ENCODE results near the gene ATAD3B. TPM values are rescaled to one million over a fixed set of nuclear protein-coding genes. Genes with fewer than 3 reads are reported as not detected.

ATAD3B gene
- total RNA-seq, 1 experiment from 2014 or later = 62.9 TPM

GRCh38 chr1:1429671-1430073 lies 41.9 kb upstream of the ATAD3B start:
- ChIA-PET POLR2A (no interaction called here), RAD21 (ENCODE audit: low non-redundant PET in 1 of 2, low total read pairs in 2 of 2, uncharacterized antibody in 2 of 2, unreplicated experiment in 2 of 2) (no interaction called here), CTCF (interaction anchor here (1.8 kb wide), 1 partner anchor 12 kb away, joined by 7 read pairs; no protein-coding TSS in a partner anchor)
- Histone ChIP-seq H3K9ac (ENCODE audit: low read length) (no peak overlapping the region), H2AFZ (ENCODE audit: low read depth, low read length, poor library complexity, severe bottlenecking) (no peak overlapping the region), H3K4me1 (ENCODE audit: control insufficient read depth in 1 of 2, insufficient read depth in 2 of 2, low read length in 2 of 2) (peaks cover 44 to 63% of the 10 kb centered on the region in 2 experiments), H3K79me2 (ENCODE audit: insufficient read depth, low read length) (peaks cover 2% of the 10 kb centered on the region; the same call in 1 of the 2 replicates), H3K27me3 (ENCODE audit: insufficient read depth, low read length) (no peaks in the 10 kb centered on the region), H3K9me3 (ENCODE audit: control insufficient read depth in 1 of 2, insufficient read depth in 1 of 2, low read depth in 1 of 2, low read length in 2 of 2) (no peaks in the 10 kb centered on the region), H3K4me3 (replicated peaks in 1 of 2; ENCODE audit: low read depth in 1 of 2, low read length in 2 of 2) (no peak overlapping the region), H3K9me2 (ENCODE audit: insufficient read depth) (no peaks in the 10 kb centered on the region), H4K20me1 (ENCODE audit: insufficient read depth) (no peaks in the 10 kb centered on the region), H3K36me3 (ENCODE audit: control insufficient read depth in 1 of 2, insufficient read depth in 2 of 2, low read length in 2 of 2) (no peaks in the 10 kb centered on the region), H3K4me2 (ENCODE audit: low read length) (no peak overlapping the region), H3K27ac (ENCODE audit: low read depth, low read length) (no peak overlapping the region)
- intact Hi-C loops (cut with micrococcal nuclease) = no loop called here
- TF ChIP-seq POLR2AphosphoS5 (IDR thresholded peaks at IDR 0.05; ENCODE audit: low read depth, low read length) = 0 out of 2 replicates have a peak, but pooled peaks have one; percentile 14
- TF ChIP-seq POLR2A (IDR thresholded peaks at IDR 0.05; ENCODE audit: borderline replicate concordance, extremely low read depth, insufficient read depth, insufficient read length) = no peak
- ATAC-seq = no peak
- BruUV-seq (replicated peaks) = no TSS peak
- DNase-seq (ENCODE audit: low read depth, low spot score) = no peak

- ChIA-PET CTCF (interaction anchor here (1.8 kb wide), 1 partner anchor 11 kb away, joined by 7 read pairs; no protein-coding TSS in a partner anchor), POLR2A (no interaction called here), RAD21 (ENCODE audit: low non-redundant PET in 1 of 2, low total read pairs in 2 of 2, uncharacterized antibody in 2 of 2, unreplicated experiment in 2 of 2) (no interaction called here)
- H3K4me1 ChIP-seq (ENCODE audit: control insufficient read depth in 1 of 2, insufficient read depth in 2 of 2, low read length in 2 of 2) = peaks cover 49 to 69% of the 10 kb centered on the region in 2 experiments
- no peak overlapping the region for H3K9ac ChIP-seq (ENCODE audit: low read length)
- no peaks in the 10 kb centered on the region for H4K20me1 ChIP-seq (ENCODE audit: insufficient read depth)
- intact Hi-C loops (cut with micrococcal nuclease) = no loop called here
- DNase-seq (ENCODE audit: low read depth, low spot score) (no peak), ATAC-seq (no peak)
- H3K79me2 ChIP-seq (ENCODE audit: insufficient read depth, low read length) = peaks cover 9% of the 10 kb centered on the region; the same call in 1 of the 2 replicates
- no TSS peak for BruUV-seq (replicated peaks)
- no peaks in the 10 kb centered on the region for H3K36me3 ChIP-seq (ENCODE audit: control insufficient read depth in 1 of 2, insufficient read depth in 2 of 2, low read length in 2 of 2)
- no peaks in the 10 kb centered on the region for H3K9me3 ChIP-seq (ENCODE audit: control insufficient read depth in 1 of 2, insufficient read depth in 1 of 2, low read depth in 1 of 2, low read length in 2 of 2)
- no peaks in the 10 kb centered on the region for H3K9me2 ChIP-seq (ENCODE audit: insufficient read depth)
- H3K27me3 ChIP-seq (ENCODE audit: insufficient read depth, low read length) = no peaks in the 10 kb centered on the region
- no peak overlapping the region for H3K4me2 ChIP-seq (ENCODE audit: low read length)
- TF ChIP-seq CTCF (IDR thresholded peaks at IDR 0.05 in 2 of 3, conservative IDR thresholded peaks at IDR 0.05 in 1 of 3; ENCODE audit: borderline replicate concordance in 1 of 3, insufficient read depth in 1 of 3, low read depth in 2 of 3, low read length in 2 of 3) (peak in 1 of 3 experiments; percentile 13; a peak in 1 of 6 replicates), POLR2A (IDR thresholded peaks at IDR 0.05; ENCODE audit: borderline replicate concordance, extremely low read depth, insufficient read depth, insufficient read length) (no peak)
- H3K4me3 ChIP-seq (replicated peaks in 1 of 2; ENCODE audit: low read depth in 1 of 2, low read length in 2 of 2) = no peak overlapping the region
- H2AFZ ChIP-seq (ENCODE audit: low read depth, low read length, poor library complexity, severe bottlenecking) = no peak overlapping the region
- H3K27ac ChIP-seq (ENCODE audit: low read depth, low read length) = peak overlapping the region; percentile 19; the same call in 1 of the 2 replicates
Observed at GRCh38 chr1:1430114-1430982, 41.2 kb upstream of the ATAD3B start.
